GM12878 (cell line): ENCODE results near the gene SUFU. TPM values are rescaled to one million over a fixed set of nuclear protein-coding genes. Genes with fewer than 3 reads are reported as not detected.

ENCODE experiments used
- ATAC-seq: fragments of 200-7000 bp; cut with Tn5 transposase; 3 replicates; pipeline ENCODE4 v1.9.1; 2020; ENCODE audit warnings: mild to moderate bottlenecking, moderate library complexity
- BruUV-seq: library from RNA; stranded (reverse); fragments of 400-500 nt; replicated peaks from 2 replicates; lab custom pipeline; 2021; lab: Mats Ljungman, UMichigan
- CTCF ChIA-PET: fragments of 300-600 bp; sonication (Branson Sonifier 250); formaldehyde crosslinking; extraction: SDS; loops from one replicate; lab custom pipeline; 2021; ENCODE audit warnings: inconsistent platforms; lab: Yijun Ruan, JAX
- POLR2A ChIA-PET: fragments of 350-600 bp; formaldehyde crosslinking; extraction: SDS; loops from one replicate; lab custom pipeline; 2021; ENCODE audit warnings: inconsistent platforms; lab: Charles Lee
- RAD21 ChIA-PET: fragments of 300-600 bp; sonication (Branson Sonifier 250); formaldehyde crosslinking; loops from one replicate; lab custom pipeline; 2023; ENCODE audit warnings: antibody characterized with exemption; ENCODE audit not compliant: unreplicated experiment; lab: Charles Lee
- SMC1A ChIA-PET: fragments of 300-600 bp; sonication (Branson Sonifier 250); formaldehyde crosslinking; loops from one replicate; lab custom pipeline; 2023; ENCODE audit not compliant: unreplicated experiment, uncharacterized antibody; lab: Charles Lee
- DNase-seq: peaks from one replicate; pipeline ENCODE4 v3.0.0-alpha.2; 2011; ENCODE audit warnings: low read depth, low spot score
- FAIRE-seq: peaks from 3 replicates; lab custom pipeline; 2011; peaks lifted over from hg19 to GRCh38; lab: Jason Lieb, UNC
- H2AFZ ChIP-seq: 2 replicates; pipeline ENCODE4 v1.6.0; 2011; ENCODE audit warnings: low read depth, low read length, control low read depth; ENCODE audit not compliant: control insufficient read depth
- H3K27ac ChIP-seq: 2 replicates; pipeline ENCODE4 v1.5.1; 2011; ENCODE audit warnings: control low read depth; ENCODE audit not compliant: control insufficient read depth, insufficient read depth
- H3K27me3 ChIP-seq, 2 experiments: replicated peaks in 1 of 2; 2 replicates each; pipeline versions ENCODE4 v1.6.0 to v1.6.1; 2011; ENCODE audit warnings: low read length in 1 of 2; ENCODE audit not compliant: control insufficient read depth in 2 of 2, insufficient read depth in 2 of 2
- H3K36me3 ChIP-seq, 2 experiments: 2 replicates each; pipeline ENCODE4 v1.5.1; 2011; ENCODE audit warnings: low read length in 1 of 2; ENCODE audit not compliant: control insufficient read depth in 2 of 2, insufficient read depth in 2 of 2
- H3K4me1 ChIP-seq: 2 replicates; pipeline ENCODE4 v1.6.1; 2011; ENCODE audit warnings: mild to moderate bottlenecking, low read length, moderate library complexity, mixed read lengths; ENCODE audit not compliant: control insufficient read depth, insufficient read depth
- H3K4me2 ChIP-seq: 2 replicates; pipeline ENCODE4 v1.6.0; 2011; ENCODE audit warnings: control low read depth; ENCODE audit not compliant: control insufficient read depth, insufficient read depth
- H3K4me3 ChIP-seq: fragments of 200-600 bp; sonication (generic); 2 replicates; pipeline ENCODE4 v1.5.1; 2016
- H3K79me2 ChIP-seq: 2 replicates; pipeline ENCODE4 v1.6.0; 2011; ENCODE audit warnings: low read length; ENCODE audit not compliant: control insufficient read depth, insufficient read depth
- H3K9ac ChIP-seq: 2 replicates; pipeline ENCODE4 v1.8.0; 2011; ENCODE audit warnings: low read length, control low read depth, mixed read lengths; ENCODE audit not compliant: control insufficient read depth, insufficient read depth
- H3K9me3 ChIP-seq: replicated peaks from 3 replicates; pipeline ENCODE4 v1.5.1; 2011; ENCODE audit warnings: mild to moderate bottlenecking, low read length; ENCODE audit not compliant: control insufficient read depth, insufficient read depth
- H4K20me1 ChIP-seq: 2 replicates; pipeline ENCODE4 v1.6.0; 2011; ENCODE audit not compliant: control insufficient read depth, insufficient read depth
- ESRRA ChIP-seq: IDR thresholded peaks from 2 replicates; pipeline ENCODE4 v1.6.1; 2012; ENCODE audit warnings: mild to moderate bottlenecking, low read length, improper control_type of control experiment
- WGBS: methylation state at CpG from one replicate; pipeline ENCODE4 v1.1.6; 2016; ENCODE audit warnings: low lambda C conversion rate; ENCODE audit not compliant: insufficient replicate concordance, insufficient coverage; ENCODE audit errors: missing lambda C conversion rate; 5-methylcytosine and 5-hydroxymethylcytosine counted together
- in situ Hi-C: fragments of 300-500 bp; cut with MboI; formaldehyde crosslinking; loops from 9 replicates; pipeline ENCODE4 v1.14.3; 2018; ENCODE audit warnings: mixed read lengths
- intact Hi-C: fragments of 100-400 bp; cut with micrococcal nuclease; formaldehyde crosslinking; loops from one replicate; pipeline ENCODE4 v1.14.2; 2022; ENCODE audit not compliant: unreplicated experiment
- polyA plus RNA-seq, 11 experiments: library from polyadenylated mRNA; depleted of rRNA in 4 of 11; unstranded in 6 of 11; stranded (reverse) in 5 of 11; fragments of >200 nt; fragmentation: Nextera tagmentation in 4 of 11; fragmentation: Illumina TruSeq in 1 of 11; extraction: Ambion mirVana in 4 of 11; extraction: Trizol in 1 of 11; gene quantifications; 1 replicate in 1 of 11; 2 replicates in 10 of 11; pipeline versions ENCODE4 v1.2.1 to v1.2.3, GENCODE V29; 2011 to 2016; ENCODE audit warnings: inconsistent platforms in 2 of 11, missing spikeins in 2 of 11, low read depth in 1 of 11
- total RNA-seq, 4 experiments: library from RNA; depleted of rRNA in 3 of 4; stranded (reverse); fragments of >200 nt in 3 of 4; fragmentation: Illumina TruSeq in 1 of 4; extraction: Trizol in 1 of 4; gene quantifications; 2 replicates each; pipeline versions ENCODE4 v1.2.1 to v1.2.3, GENCODE V29; 2013 to 2021
- TF ChIP-seq, protein P1 (sequence below): fragments of 450-650 bp; IDR thresholded peaks from 2 replicates; pipeline ENCODE4 v1.6.1; 2017; ENCODE audit warnings: antibody characterized with exemption, mild to moderate bottlenecking, moderate library complexity
- TF ChIP-seq, protein P2 (sequence below): fragments of 450-650 bp; IDR thresholded peaks from 2 replicates; pipeline ENCODE4 v1.6.1; 2017; ENCODE audit warnings: borderline replicate concordance

Gene SUFU
- total and polyA plus RNA-seq, 10 of the 15 experiments (the other 5 are each of a cell fraction or from before 2014, with no cell fraction given) = 0.68 to 7.7 (median 2.4) TPM

DNA sequence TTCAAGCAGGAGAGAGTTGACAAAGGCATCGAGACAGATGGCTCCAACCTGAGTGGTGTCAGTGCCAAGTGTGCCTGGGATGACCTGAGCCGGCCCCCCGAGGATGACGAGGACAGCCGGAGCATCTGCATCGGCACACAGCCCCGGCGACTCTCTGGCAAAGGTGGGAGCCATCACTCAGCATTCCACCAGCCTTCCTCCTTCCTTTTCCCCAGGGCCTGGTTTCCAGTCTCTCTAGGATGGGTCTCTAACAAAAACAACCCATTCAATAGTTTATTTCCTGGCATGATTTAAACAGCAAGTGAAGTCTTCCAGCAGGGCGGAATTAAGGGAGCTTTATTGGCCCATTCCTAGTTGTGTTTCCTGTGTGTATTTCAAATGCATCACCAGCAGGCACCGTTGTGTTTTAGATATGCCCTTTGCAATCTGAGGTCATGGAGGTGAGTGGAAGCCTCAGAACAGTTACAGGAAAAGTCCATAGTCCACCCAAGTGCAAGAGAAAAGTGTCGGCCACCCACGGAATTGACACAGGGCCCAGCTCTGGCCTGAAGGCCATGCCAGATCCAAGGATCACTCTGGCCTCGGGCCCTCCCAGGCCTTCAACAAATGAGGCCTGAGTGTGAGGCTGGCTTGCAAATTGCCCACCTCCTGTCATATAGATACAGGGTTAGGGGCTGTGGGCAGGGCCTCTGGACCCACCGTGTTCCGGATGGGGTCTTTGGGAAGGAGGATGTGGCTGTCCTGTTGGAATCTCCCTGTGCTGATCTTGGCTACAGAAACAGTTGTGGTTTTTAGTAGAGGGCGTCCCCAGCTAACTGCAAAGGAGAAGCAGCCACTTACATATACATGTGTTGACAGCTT, 93.6 kb downstream of the SUFU start:
- DNase-seq (no peak), ATAC-seq (no peak), FAIRE-seq (no peak)
- no peaks in the 10 kb centered on the region for H3K79me2 ChIP-seq
- H3K4me2 ChIP-seq = no peak overlapping the region
- in situ Hi-C loops = no loop called here
- 90% methylated on average over 16 of the region's 16 CpGs for WGBS
- no peak overlapping the region for H3K27ac ChIP-seq
- SMC1A ChIA-PET = interaction anchor here (1.6 kb wide), 1 partner anchor 90 kb away, joined by 3 read pairs; no protein-coding TSS in a partner anchor
- no peaks in the 10 kb centered on the region for H4K20me1 ChIP-seq
- H2AFZ ChIP-seq = no peak overlapping the region
- no TSS peak for BruUV-seq
- POLR2A ChIA-PET = interaction anchor here (0.6 kb wide), 1 partner anchor 81 kb away, joined by 3 read pairs; no protein-coding TSS in a partner anchor
- no peaks in the 10 kb centered on the region for H3K27me3 ChIP-seq
- no peak overlapping the region for H3K4me3 ChIP-seq
- H3K36me3 ChIP-seq = peaks cover 2 to 9% of the 10 kb centered on the region in 2 experiments; a peak in 2 of 4 replicates
- RAD21 ChIA-PET = interaction anchor here (1.0 to 1.7 kb wide), 5 partner anchors 73 to 368 kb away, joined by 3 to 5 read pairs (median 4); partner anchors contain the start of gene SUFU
- H3K9ac ChIP-seq = no peak overlapping the region
- no peak for TF ChIP-seq ESRRA
- TF ChIP-seq, protein P1, sequence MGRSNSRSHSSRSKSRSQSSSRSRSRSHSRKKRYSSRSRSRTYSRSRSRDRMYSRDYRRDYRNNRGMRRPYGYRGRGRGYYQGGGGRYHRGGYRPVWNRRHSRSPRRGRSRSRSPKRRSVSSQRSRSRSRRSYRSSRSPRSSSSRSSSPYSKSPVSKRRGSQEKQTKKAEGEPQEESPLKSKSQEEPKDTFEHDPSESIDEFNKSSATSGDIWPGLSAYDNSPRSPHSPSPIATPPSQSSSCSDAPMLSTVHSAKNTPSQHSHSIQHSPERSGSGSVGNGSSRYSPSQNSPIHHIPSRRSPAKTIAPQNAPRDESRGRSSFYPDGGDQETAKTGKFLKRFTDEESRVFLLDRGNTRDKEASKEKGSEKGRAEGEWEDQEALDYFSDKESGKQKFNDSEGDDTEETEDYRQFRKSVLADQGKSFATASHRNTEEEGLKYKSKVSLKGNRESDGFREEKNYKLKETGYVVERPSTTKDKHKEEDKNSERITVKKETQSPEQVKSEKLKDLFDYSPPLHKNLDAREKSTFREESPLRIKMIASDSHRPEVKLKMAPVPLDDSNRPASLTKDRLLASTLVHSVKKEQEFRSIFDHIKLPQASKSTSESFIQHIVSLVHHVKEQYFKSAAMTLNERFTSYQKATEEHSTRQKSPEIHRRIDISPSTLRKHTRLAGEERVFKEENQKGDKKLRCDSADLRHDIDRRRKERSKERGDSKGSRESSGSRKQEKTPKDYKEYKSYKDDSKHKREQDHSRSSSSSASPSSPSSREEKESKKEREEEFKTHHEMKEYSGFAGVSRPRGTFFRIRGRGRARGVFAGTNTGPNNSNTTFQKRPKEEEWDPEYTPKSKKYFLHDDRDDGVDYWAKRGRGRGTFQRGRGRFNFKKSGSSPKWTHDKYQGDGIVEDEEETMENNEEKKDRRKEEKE = no peak
- TF ChIP-seq, protein P2, sequence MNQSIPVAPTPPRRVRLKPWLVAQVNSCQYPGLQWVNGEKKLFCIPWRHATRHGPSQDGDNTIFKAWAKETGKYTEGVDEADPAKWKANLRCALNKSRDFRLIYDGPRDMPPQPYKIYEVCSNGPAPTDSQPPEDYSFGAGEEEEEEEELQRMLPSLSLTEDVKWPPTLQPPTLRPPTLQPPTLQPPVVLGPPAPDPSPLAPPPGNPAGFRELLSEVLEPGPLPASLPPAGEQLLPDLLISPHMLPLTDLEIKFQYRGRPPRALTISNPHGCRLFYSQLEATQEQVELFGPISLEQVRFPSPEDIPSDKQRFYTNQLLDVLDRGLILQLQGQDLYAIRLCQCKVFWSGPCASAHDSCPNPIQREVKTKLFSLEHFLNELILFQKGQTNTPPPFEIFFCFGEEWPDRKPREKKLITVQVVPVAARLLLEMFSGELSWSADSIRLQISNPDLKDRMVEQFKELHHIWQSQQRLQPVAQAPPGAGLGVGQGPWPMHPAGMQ = no peak
- TF ChIP-seq, all 136 proteins: peak for 0
- H3K4me1 ChIP-seq = no peaks in the 10 kb centered on the region
- intact Hi-C loops = loop anchor here (5.0 kb wide), 1 partner anchor 95 kb away; the partner anchor contains the start of genes ACTR1A and SUFU
- CTCF ChIA-PET = interaction anchor here (0.6 to 6.3 kb wide), 15 partner anchors 8 to 367 kb away, joined by 3 to 40 read pairs (median 3); partner anchors contain the start of genes ACTR1A, C10orf95 and SUFU
- no peaks in the 10 kb centered on the region for H3K9me3 ChIP-seq
